Gastroesophageal sphincter (tissue), 4 donors: ENCODE data around the gene ESR2. TPM values are rescaled to one million over a fixed set of nuclear protein-coding genes. Genes with fewer than 3 reads are reported as not detected.

Experiments
- ATAC-seq: fragments of 150-250 bp; one replicate; pipeline ENCODE4 v1.9.1; 2016; ENCODE audit warnings: mild to moderate bottlenecking, moderate library complexity
- H3K27ac ChIP-seq, 4 donors: fragments of 200-600 bp; sonication (generic) in 3 of 4; 1 replicate in 3 of 4; 2 replicates in 1 of 4; pipeline ENCODE4 v1.5.1; 2016 to 2019
- H3K27me3 ChIP-seq: fragments of 200-600 bp; sonication (generic); one replicate; pipeline ENCODE4 v1.5.1; 2019
- H3K36me3 ChIP-seq, 2 donors: fragments of 200-600 bp; sonication (generic); one replicate each; pipeline ENCODE4 v1.5.1; 2019; ENCODE audit warnings: control low read depth in 1 of 2
- H3K4me1 ChIP-seq, 3 donors: fragments of 200-600 bp; sonication (generic); 1 replicate in 2 of 3; 2 replicates in 1 of 3; pipeline ENCODE4 v1.5.1; 2016 to 2019; ENCODE audit warnings: control low read depth in 2 of 3
- H3K4me3 ChIP-seq, 2 donors: fragments of 200-600 bp; sonication (generic); one replicate each; pipeline ENCODE4 v1.5.1; 2019; ENCODE audit warnings: mild to moderate bottlenecking in 1 of 2, moderate library complexity in 1 of 2
- H3K9me3 ChIP-seq, 3 donors: fragments of 200-600 bp; sonication (generic); one replicate each; pipeline ENCODE4 v1.5.1; 2017 to 2019; ENCODE audit warnings: control low read depth in 2 of 3
- CTCF ChIP-seq, 4 experiments: fragments of 200-600 bp in 2 of 4; fragments of 450-650 bp in 2 of 4; sonication (generic) in 1 of 4; IDR thresholded peaks; one replicate each; pipeline ENCODE4 v1.5.1; 2017 to 2019; ENCODE audit warnings: antibody characterized with exemption in 4 of 4, mild to moderate bottlenecking in 2 of 4, moderate library complexity in 2 of 4
- EP300 ChIP-seq: sonication (generic); formaldehyde crosslinking; IDR thresholded peaks from one replicate; pipeline ENCODE4 v1.6.1; 2017; ENCODE audit warnings: antibody characterized with exemption, mild to moderate bottlenecking
- POLR2A ChIP-seq, 2 donors: fragments of 450-650 bp; IDR thresholded peaks; one replicate each; pipeline ENCODE4 v1.6.1; 2017; ENCODE audit warnings: antibody characterized with exemption in 2 of 2, mild to moderate bottlenecking in 2 of 2, moderate library complexity in 1 of 2
- POLR2AphosphoS5 ChIP-seq: sonication (generic); formaldehyde crosslinking; IDR thresholded peaks from one replicate; pipeline ENCODE4 v1.6.1; 2017; ENCODE audit warnings: antibody characterized with exemption
- WGBS, 2 donors: methylation state at CpG; one replicate each; pipeline ENCODE4 v1.1.5; 2018; ENCODE audit warnings: low coverage in 1 of 2; 5-methylcytosine and 5-hydroxymethylcytosine counted together
- total RNA-seq, 4 donors: library from RNA; depleted of rRNA; stranded (reverse); fragments of >200 nt; gene quantifications; one replicate each; pipeline ENCODE4 v1.1.0, GENCODE V29; 2016

Gene ESR2
- total RNA-seq, 4 donors from 2014 or later = 0.23 to 2.5 (median 0.40) TPM; not detected in 1

GRCh38 chr14:64298773-64299172, 4.6 kb upstream of the ESR2 start:
- Histone ChIP-seq H3K9me3 (no peaks in the 10 kb centered on the region), H3K36me3 (no peaks in the 10 kb centered on the region), H3K27me3 (peaks cover 16% of the 10 kb centered on the region), H3K4me1 (peaks cover 0 to 13% (median 4%) of the 10 kb centered on the region in 3 donors), H3K27ac (no peak overlapping the region), H3K4me3 (no peak overlapping the region)
- no peak for ATAC-seq
- TF ChIP-seq CTCF (IDR thresholded peaks at IDR 0.05) = no peak
- no peak for TF ChIP-seq POLR2A (IDR thresholded peaks at IDR 0.05)
- no peak for TF ChIP-seq EP300
- TF ChIP-seq POLR2AphosphoS5 = no peak
- WGBS, 2 donors = 88 to 91% methylated on average over 1 of the region's 1 CpG

- Histone ChIP-seq H3K27me3 (peaks cover 36% of the 10 kb centered on the region), H3K9me3 (no peaks in the 10 kb centered on the region), H3K36me3 (no peaks in the 10 kb centered on the region), H3K27ac (no peak overlapping the region), H3K4me1 (peaks cover 0 to 19% (median 6%) of the 10 kb centered on the region in 3 donors), H3K4me3 (no peak overlapping the region)
- TF ChIP-seq POLR2A (IDR thresholded peaks at IDR 0.05) (no peak), POLR2AphosphoS5 (peak; percentile 21)
- ATAC-seq = peak; percentile 35
Observed at GRCh38 chr14:64296561-64296960, 2.4 kb upstream of the ESR2 start.

- peaks cover 53% of the 10 kb centered on the region for H3K27me3 ChIP-seq
- no peak overlapping the region for H3K27ac ChIP-seq
- 27 to 67% methylated on average over 2 to 3 of the region's 20 CpGs for WGBS, 2 donors
- H3K36me3 ChIP-seq = no peaks in the 10 kb centered on the region
- no peak for ATAC-seq
- H3K4me1 ChIP-seq = peaks cover 0 to 19% (median 6%) of the 10 kb centered on the region in 3 donors
- peak overlapping the region in 1 of 2 donors; percentile 46 for H3K4me3 ChIP-seq
- TF ChIP-seq CTCF (IDR thresholded peaks at IDR 0.05) (peak; percentile 33 to 75 (median 45)), POLR2A (IDR thresholded peaks at IDR 0.05) (no peak)
- no peaks in the 10 kb centered on the region for H3K9me3 ChIP-seq
Observed at GRCh38 chr14:64294672-64295413, 672 bp upstream of the ESR2 start.

- H3K4me3 ChIP-seq = no peak overlapping the region
- no peak overlapping the region for H3K27ac ChIP-seq
- TF ChIP-seq POLR2AphosphoS5 (no peak), EP300 (no peak), CTCF (IDR thresholded peaks at IDR 0.05) (no peak), POLR2A (IDR thresholded peaks at IDR 0.05) (no peak)
- peaks cover 0 to 19% (median 6%) of the 10 kb centered on the region in 3 donors for H3K4me1 ChIP-seq
- no peaks in the 10 kb centered on the region for H3K36me3 ChIP-seq
- no peak for ATAC-seq
- peaks cover 76% of the 10 kb centered on the region for H3K27me3 ChIP-seq
- 85 to 89% methylated on average over 3 of the region's 3 CpGs for WGBS, 2 donors
- H3K9me3 ChIP-seq = no peaks in the 10 kb centered on the region
Observed at GRCh38 chr14:64292197-64292596, 2.0 kb downstream of the ESR2 start.

- Histone ChIP-seq H3K36me3 (no peaks in the 10 kb centered on the region), H3K27me3 (peaks cover 89% of the 10 kb centered on the region)
- WGBS, 2 donors = 100% methylated on average over 1 of the region's 1 CpG
Observed at GRCh38 chr14:64289571-64289970, 4.6 kb downstream of the ESR2 start.

More at GRCh38 chr14:64289571-64289970, 4.6 kb downstream of the ESR2 start:
- Histone ChIP-seq H3K27ac (no peak overlapping the region), H3K4me3 (no peak overlapping the region), H3K9me3 (no peaks in the 10 kb centered on the region), H3K4me1 (peaks cover 0 to 14% (median 6%) of the 10 kb centered on the region in 3 donors)
- TF ChIP-seq EP300 (no peak), POLR2A (IDR thresholded peaks at IDR 0.05) (no peak), POLR2AphosphoS5 (no peak), CTCF (IDR thresholded peaks at IDR 0.05) (no peak)
- ATAC-seq = no peak
